ENCODE data around the gene EIF3M.

DNA sequence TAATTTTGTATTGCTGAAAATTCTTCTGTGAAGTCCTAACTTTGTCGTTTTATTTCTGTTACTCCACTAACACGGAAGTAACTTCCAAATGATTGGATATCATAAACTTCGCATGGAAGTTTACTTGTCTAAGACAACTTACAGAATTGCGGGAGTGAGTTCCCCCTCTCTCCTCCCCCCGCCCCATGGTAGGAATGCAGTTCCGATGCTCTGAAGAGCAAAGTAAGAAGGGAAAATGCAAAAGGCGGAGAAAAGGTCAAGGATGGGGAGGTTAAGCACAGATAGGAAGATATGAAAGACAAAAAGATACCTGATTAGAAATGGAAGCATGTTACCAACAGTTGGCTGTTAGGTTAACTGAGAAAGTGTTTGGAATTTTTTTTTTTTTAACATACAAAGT, 1.3 kb downstream of the EIF3M start:
- TF ChIP-seq, protein P1, sequence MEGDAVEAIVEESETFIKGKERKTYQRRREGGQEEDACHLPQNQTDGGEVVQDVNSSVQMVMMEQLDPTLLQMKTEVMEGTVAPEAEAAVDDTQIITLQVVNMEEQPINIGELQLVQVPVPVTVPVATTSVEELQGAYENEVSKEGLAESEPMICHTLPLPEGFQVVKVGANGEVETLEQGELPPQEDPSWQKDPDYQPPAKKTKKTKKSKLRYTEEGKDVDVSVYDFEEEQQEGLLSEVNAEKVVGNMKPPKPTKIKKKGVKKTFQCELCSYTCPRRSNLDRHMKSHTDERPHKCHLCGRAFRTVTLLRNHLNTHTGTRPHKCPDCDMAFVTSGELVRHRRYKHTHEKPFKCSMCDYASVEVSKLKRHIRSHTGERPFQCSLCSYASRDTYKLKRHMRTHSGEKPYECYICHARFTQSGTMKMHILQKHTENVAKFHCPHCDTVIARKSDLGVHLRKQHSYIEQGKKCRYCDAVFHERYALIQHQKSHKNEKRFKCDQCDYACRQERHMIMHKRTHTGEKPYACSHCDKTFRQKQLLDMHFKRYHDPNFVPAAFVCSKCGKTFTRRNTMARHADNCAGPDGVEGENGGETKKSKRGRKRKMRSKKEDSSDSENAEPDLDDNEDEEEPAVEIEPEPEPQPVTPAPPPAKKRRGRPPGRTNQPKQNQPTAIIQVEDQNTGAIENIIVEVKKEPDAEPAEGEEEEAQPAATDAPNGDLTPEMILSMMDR (IDR thresholded peaks at IDR 0.05): no peak
- TF ChIP-seq POLR2A (IDR thresholded peaks at IDR 0.05): no peak

All from esophagus squamous epithelium (tissue), 4 donors.